ENCODE data around the gene RUNX2.
"Not testable (repeated sequence)": the region's sequence is repeated elsewhere in the genome, so short reads cannot be mapped to it uniquely, and the experiment has no call there.

RUNX2 gene

GRCh38 chr6:45555981-45556771 lies 228.0 kb downstream of the RUNX2 start:
- in situ Hi-C loops (cut with HindIII; ENCODE audit: low pct_ligation_motif_present, low pct_unique_long_range_greater_than_20kb, low sequenced_read_pairs) = no loop called here
- no peak for DNase-seq

GRCh38 chr6:45556828-45557227 lies 228.7 kb downstream of the RUNX2 start:
- in situ Hi-C loops (cut with HindIII; ENCODE audit: low pct_ligation_motif_present, low pct_unique_long_range_greater_than_20kb, low sequenced_read_pairs) = no loop called here
- DNase-seq = no peak

GRCh38 chr6:45557454-45557853 lies 229.3 kb downstream of the RUNX2 start:
- no peak for DNase-seq
- in situ Hi-C loops (cut with HindIII; ENCODE audit: low pct_ligation_motif_present, low pct_unique_long_range_greater_than_20kb, low sequenced_read_pairs) = no loop called here

GRCh38 chr6:45558858-45559257 lies 230.7 kb downstream of the RUNX2 start:
- in situ Hi-C loops (cut with HindIII; ENCODE audit: low pct_ligation_motif_present, low pct_unique_long_range_greater_than_20kb, low sequenced_read_pairs) = no loop called here
- no peak for DNase-seq

GRCh38 chr6:45560321-45560820 lies 232.2 kb downstream of the RUNX2 start:
- in situ Hi-C loops (cut with HindIII; ENCODE audit: low pct_ligation_motif_present, low pct_unique_long_range_greater_than_20kb, low sequenced_read_pairs); DNase-seq: not testable (repeated sequence)

GRCh38 chr6:45562171-45562570 lies 234.0 kb downstream of the RUNX2 start:
- in situ Hi-C loops (cut with HindIII; ENCODE audit: low pct_ligation_motif_present, low pct_unique_long_range_greater_than_20kb, low sequenced_read_pairs) = no loop called here
- no peak for DNase-seq

GRCh38 chr6:45563041-45563440 lies 234.9 kb downstream of the RUNX2 start:
- in situ Hi-C loops (cut with HindIII; ENCODE audit: low pct_ligation_motif_present, low pct_unique_long_range_greater_than_20kb, low sequenced_read_pairs) = no loop called here
- no peak for DNase-seq

- in situ Hi-C loops (cut with HindIII; ENCODE audit: low pct_ligation_motif_present, low pct_unique_long_range_greater_than_20kb, low sequenced_read_pairs) = no loop called here
Measured at GRCh38 chr6:45563844-45564243, 235.7 kb downstream of the RUNX2 start.

GRCh38 chr6:45566882-45567281 lies 238.8 kb downstream of the RUNX2 start:
- peak; percentile 25 for DNase-seq
- in situ Hi-C loops (cut with HindIII; ENCODE audit: low pct_ligation_motif_present, low pct_unique_long_range_greater_than_20kb, low sequenced_read_pairs) = no loop called here

More at GRCh38 chr6:45563844-45564243, 235.7 kb downstream of the RUNX2 start:
- DNase-seq = no peak

- no peak for DNase-seq
- in situ Hi-C loops (cut with HindIII; ENCODE audit: low pct_ligation_motif_present, low pct_unique_long_range_greater_than_20kb, low sequenced_read_pairs) = no loop called here
Measured at GRCh38 chr6:45567879-45568278, 239.7 kb downstream of the RUNX2 start.

GRCh38 chr6:45568626-45569025 lies 240.5 kb downstream of the RUNX2 start:
- in situ Hi-C loops (cut with HindIII; ENCODE audit: low pct_ligation_motif_present, low pct_unique_long_range_greater_than_20kb, low sequenced_read_pairs) = no loop called here
- DNase-seq = no peak

- in situ Hi-C loops (cut with HindIII; ENCODE audit: low pct_ligation_motif_present, low pct_unique_long_range_greater_than_20kb, low sequenced_read_pairs) = no loop called here
- no peak for DNase-seq
Measured at GRCh38 chr6:45569210-45569945, 241.2 kb downstream of the RUNX2 start.

GRCh38 chr6:45571159-45571558 lies 243.0 kb downstream of the RUNX2 start:
- in situ Hi-C loops (cut with HindIII; ENCODE audit: low pct_ligation_motif_present, low pct_unique_long_range_greater_than_20kb, low sequenced_read_pairs) = no loop called here
- DNase-seq = no peak

- in situ Hi-C loops (cut with HindIII; ENCODE audit: low pct_ligation_motif_present, low pct_unique_long_range_greater_than_20kb, low sequenced_read_pairs) = no loop called here
- no peak for DNase-seq
Measured at GRCh38 chr6:45572833-45573232, 244.7 kb downstream of the RUNX2 start.

- in situ Hi-C loops (cut with HindIII; ENCODE audit: low pct_ligation_motif_present, low pct_unique_long_range_greater_than_20kb, low sequenced_read_pairs) = no loop called here
Measured at GRCh38 chr6:45574014-45574461, 245.9 kb downstream of the RUNX2 start.

GRCh38 chr6:45574885-45575284 lies 246.8 kb downstream of the RUNX2 start:
- in situ Hi-C loops (cut with HindIII; ENCODE audit: low pct_ligation_motif_present, low pct_unique_long_range_greater_than_20kb, low sequenced_read_pairs) = no loop called here
- no peak for DNase-seq

More at GRCh38 chr6:45574014-45574461, 245.9 kb downstream of the RUNX2 start:
- no peak for DNase-seq

- no peak for DNase-seq
Measured at GRCh38 chr6:45576648-45577624, 248.8 kb downstream of the RUNX2 start.

GRCh38 chr6:45577836-45578504 lies 249.8 kb downstream of the RUNX2 start:
- in situ Hi-C loops (cut with HindIII; ENCODE audit: low pct_ligation_motif_present, low pct_unique_long_range_greater_than_20kb, low sequenced_read_pairs) = no loop called here
- no peak for DNase-seq

More at GRCh38 chr6:45576648-45577624, 248.8 kb downstream of the RUNX2 start:
- in situ Hi-C loops (cut with HindIII; ENCODE audit: low pct_ligation_motif_present, low pct_unique_long_range_greater_than_20kb, low sequenced_read_pairs) = no loop called here
